Measurements from ENCODE around the gene MED9.

GRCh38 chr17:17494870-17495535 is 18.2 kb downstream of the MED9 start:
- TF ChIP-seq CTCF (IDR thresholded peaks at IDR 0.05) (no peak), POLR2A (IDR thresholded peaks at IDR 0.05; ENCODE audit: low read depth) (no peak), POLR2AphosphoS5 (IDR thresholded peaks at IDR 0.05) (no peak), EP300 (IDR thresholded peaks at IDR 0.05) (no peak)

Measured in esophagus muscularis mucosa (tissue), 4 donors.